Kidney glomerular epithelial cell (primary cell): ENCODE results near the gene GTF2A1.

Source experiments
- DNase-seq: peaks from one replicate; lab custom pipeline; 2025; lab: John Stamatoyannopoulos, UW

The GTF2A1 gene

DNA sequence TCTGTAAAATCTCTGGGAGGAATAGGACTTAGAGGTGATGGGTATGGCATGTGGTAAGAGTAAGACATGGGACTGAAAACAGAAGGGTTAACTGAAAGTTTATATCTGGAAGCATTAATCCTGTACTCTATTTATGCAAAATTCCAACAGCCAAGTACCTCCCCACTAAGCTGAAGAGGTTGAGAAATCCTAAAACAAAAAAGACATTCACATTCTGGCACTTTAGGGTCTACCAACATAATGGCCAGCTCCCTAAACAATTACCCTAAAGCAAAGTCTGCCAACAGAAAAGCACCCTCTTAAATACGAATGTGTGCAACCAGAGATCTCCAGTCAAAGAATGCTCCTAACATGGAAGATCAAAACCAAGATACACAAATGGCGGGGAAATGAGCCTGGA is 87.4 kb downstream of the GTF2A1 start:
- DNase-seq, result no peak

DNA sequence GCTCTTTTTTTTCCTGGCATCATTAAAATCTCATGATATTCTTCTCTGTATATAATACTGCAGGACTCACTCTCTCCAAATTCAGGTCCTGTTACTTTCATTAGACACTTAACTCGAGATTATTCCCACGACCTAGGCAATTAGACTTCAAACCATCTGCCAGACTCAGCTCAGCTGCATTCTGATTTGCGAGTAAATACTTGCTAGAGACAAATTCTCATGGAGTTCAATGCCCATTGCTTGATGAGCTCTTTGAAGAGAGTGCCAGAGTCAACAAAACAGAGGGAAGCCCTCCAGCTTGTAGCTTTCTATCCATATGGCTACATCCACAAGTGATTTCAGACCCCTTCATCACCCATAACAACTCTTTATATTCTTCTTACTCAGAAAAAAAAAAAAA is 88.3 kb downstream of the GTF2A1 start:
- DNase-seq, result no peak

DNA sequence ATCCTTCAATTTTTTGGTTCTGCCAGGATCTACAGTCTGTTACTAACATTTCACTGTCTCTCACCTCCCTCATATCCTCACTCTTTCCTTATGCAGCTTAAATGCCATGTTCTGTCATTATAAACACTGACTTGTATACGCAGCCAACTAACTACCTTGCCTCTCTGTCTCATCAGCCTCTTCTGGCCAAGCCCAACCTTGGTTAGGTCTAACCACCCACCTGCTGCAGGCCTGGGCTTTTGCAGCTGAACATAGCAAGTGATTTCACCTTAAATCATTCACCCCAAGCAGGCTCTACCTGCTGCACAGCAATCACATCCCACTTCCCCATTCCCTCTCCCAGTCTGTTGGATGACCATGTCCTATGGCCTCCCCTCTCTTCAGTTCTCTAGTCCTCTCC is 91.5 kb downstream of the GTF2A1 start:
- no peak for DNase-seq

DNA sequence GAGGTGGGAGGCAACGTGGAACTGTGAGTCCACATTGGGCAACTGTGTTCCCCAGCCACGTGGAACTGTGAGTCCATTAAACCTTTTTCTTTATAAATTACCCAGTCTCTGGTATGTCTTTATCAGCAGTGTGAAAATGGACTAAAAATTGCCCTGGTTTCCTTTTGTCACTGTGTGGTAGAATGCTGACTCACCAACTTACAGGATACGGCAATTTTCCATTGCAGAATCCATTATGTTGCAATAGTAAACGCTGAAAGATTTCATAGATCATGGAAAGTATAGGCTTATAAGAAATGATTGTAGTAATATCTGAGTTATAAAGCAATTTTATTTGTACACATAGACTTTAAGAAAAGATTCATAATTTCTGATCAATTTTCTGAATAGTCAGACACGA is 93.0 kb downstream of the GTF2A1 start:
- no peak for DNase-seq

DNA sequence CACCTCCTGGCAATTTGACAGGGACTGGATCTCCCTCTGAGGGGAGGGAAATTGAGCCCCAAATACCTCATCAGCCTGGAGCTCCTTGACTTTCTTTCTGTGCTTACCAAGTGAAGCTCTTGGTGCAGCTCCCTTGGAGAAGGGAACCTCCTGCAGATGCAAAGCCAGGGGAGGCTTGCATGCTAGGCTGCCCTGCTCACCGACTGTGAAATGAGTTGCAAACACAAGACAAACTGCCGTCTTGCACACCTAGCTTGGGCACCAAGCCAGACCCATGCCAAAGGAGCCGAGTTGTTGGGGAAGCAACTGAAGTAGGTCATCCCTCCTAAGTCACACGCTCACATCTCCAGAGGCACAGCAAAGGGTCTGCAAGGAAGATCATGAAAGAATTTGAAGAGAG is 95.2 kb downstream of the GTF2A1 start:
- DNase-seq, result peak; percentile 72
